Measurements from ENCODE around the gene C2orf68. TPM values are rescaled to one million over a fixed set of nuclear protein-coding genes. Genes with fewer than 3 reads are reported as not detected.

Gene C2orf68
- total RNA-seq, 2 donors from 2014 or later, result 9.9 to 14.5 TPM

DNA sequence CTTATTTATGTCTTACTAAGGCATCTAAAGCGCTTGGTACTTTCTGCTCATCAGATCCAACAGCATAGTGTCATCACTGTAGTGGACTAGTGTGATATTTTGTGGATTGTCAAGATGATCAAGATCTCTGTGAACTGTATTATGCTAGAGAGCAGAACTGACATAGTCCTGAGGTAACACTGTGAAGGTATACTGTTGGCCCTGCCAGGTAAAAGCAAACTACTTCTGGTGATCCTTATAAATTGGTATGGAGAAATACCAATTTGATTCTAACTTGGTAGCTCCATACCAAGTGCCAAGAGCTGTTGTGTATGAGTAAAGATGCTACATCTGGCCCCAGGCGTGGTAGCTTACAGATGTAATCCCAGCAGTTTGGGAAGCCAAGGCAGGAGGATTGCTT lies 40.2 kb upstream of the C2orf68 start:
- 94 to 100% methylated on average over 2 of the region's 2 CpGs for WGBS, 2 donors
- no peak for ATAC-seq
- H3K36me3 ChIP-seq (replicated peaks in 1 of 2; ENCODE audit: insufficient read depth in 1 of 2, low read depth in 2 of 2), result peaks cover 18 to 27% of the 10 kb centered on the region in 2 donors
- intact Hi-C loops (cut with DNase I), result no loop called here
- no peaks in the 10 kb centered on the region for H3K9me3 ChIP-seq
- H3K4me1 ChIP-seq, result peaks cover 8% of the 10 kb centered on the region
- no peak overlapping the region for H3K4me3 ChIP-seq
- DNase-seq, result no peak
- peak overlapping the region in 1 of 4 donors; percentile 55 for H3K27ac ChIP-seq
- H3K27me3 ChIP-seq, result no peaks in the 10 kb centered on the region
- TF ChIP-seq POLR2A (IDR thresholded peaks at IDR 0.05), result no peak
- TF ChIP-seq, protein P1, sequence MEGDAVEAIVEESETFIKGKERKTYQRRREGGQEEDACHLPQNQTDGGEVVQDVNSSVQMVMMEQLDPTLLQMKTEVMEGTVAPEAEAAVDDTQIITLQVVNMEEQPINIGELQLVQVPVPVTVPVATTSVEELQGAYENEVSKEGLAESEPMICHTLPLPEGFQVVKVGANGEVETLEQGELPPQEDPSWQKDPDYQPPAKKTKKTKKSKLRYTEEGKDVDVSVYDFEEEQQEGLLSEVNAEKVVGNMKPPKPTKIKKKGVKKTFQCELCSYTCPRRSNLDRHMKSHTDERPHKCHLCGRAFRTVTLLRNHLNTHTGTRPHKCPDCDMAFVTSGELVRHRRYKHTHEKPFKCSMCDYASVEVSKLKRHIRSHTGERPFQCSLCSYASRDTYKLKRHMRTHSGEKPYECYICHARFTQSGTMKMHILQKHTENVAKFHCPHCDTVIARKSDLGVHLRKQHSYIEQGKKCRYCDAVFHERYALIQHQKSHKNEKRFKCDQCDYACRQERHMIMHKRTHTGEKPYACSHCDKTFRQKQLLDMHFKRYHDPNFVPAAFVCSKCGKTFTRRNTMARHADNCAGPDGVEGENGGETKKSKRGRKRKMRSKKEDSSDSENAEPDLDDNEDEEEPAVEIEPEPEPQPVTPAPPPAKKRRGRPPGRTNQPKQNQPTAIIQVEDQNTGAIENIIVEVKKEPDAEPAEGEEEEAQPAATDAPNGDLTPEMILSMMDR (IDR thresholded peaks at IDR 0.05), result no peak

GRCh38 chr2:85651097-85651496 lies 39.2 kb upstream of the C2orf68 start:
- H3K27ac ChIP-seq, result peak overlapping the region in 3 of 4 donors; percentile 21 to 55 (median 36)
- ATAC-seq (peak; percentile 62), DNase-seq (no peak)
- no peaks in the 10 kb centered on the region for H3K9me3 ChIP-seq
- no peak overlapping the region for H3K4me3 ChIP-seq
- intact Hi-C loops (cut with DNase I), result no loop called here
- H3K27me3 ChIP-seq, result no peaks in the 10 kb centered on the region
- TF ChIP-seq, protein P1 (IDR thresholded peaks at IDR 0.05), result no peak
- no peak for TF ChIP-seq POLR2A (IDR thresholded peaks at IDR 0.05)
- WGBS, 2 donors, result 48 to 49% methylated on average over 3 of the region's 3 CpGs
- peaks cover 19 to 34% of the 10 kb centered on the region in 2 donors for H3K36me3 ChIP-seq (replicated peaks in 1 of 2; ENCODE audit: insufficient read depth in 1 of 2, low read depth in 2 of 2)
- H3K4me1 ChIP-seq, result peaks cover 8% of the 10 kb centered on the region

- peak overlapping the region in 3 of 4 donors; percentile 21 to 55 (median 33) for H3K27ac ChIP-seq
- no peaks in the 10 kb centered on the region for H3K27me3 ChIP-seq
- peaks cover 19 to 39% of the 10 kb centered on the region in 2 donors for H3K36me3 ChIP-seq (replicated peaks in 1 of 2; ENCODE audit: insufficient read depth in 1 of 2, low read depth in 2 of 2)
- H3K4me3 ChIP-seq, result no peak overlapping the region
- TF ChIP-seq, protein P1 (IDR thresholded peaks at IDR 0.05), result no peak
- H3K9me3 ChIP-seq, result no peaks in the 10 kb centered on the region
- WGBS, 2 donors, result 95 to 100% methylated on average over 3 to 4 of the region's 4 CpGs
- ATAC-seq (no peak), DNase-seq (no peak)
- intact Hi-C loops (cut with DNase I), result no loop called here
- H3K4me1 ChIP-seq, result peaks cover 8% of the 10 kb centered on the region
Measured at GRCh38 chr2:85650456-85650855, 38.6 kb upstream of the C2orf68 start.

DNA sequence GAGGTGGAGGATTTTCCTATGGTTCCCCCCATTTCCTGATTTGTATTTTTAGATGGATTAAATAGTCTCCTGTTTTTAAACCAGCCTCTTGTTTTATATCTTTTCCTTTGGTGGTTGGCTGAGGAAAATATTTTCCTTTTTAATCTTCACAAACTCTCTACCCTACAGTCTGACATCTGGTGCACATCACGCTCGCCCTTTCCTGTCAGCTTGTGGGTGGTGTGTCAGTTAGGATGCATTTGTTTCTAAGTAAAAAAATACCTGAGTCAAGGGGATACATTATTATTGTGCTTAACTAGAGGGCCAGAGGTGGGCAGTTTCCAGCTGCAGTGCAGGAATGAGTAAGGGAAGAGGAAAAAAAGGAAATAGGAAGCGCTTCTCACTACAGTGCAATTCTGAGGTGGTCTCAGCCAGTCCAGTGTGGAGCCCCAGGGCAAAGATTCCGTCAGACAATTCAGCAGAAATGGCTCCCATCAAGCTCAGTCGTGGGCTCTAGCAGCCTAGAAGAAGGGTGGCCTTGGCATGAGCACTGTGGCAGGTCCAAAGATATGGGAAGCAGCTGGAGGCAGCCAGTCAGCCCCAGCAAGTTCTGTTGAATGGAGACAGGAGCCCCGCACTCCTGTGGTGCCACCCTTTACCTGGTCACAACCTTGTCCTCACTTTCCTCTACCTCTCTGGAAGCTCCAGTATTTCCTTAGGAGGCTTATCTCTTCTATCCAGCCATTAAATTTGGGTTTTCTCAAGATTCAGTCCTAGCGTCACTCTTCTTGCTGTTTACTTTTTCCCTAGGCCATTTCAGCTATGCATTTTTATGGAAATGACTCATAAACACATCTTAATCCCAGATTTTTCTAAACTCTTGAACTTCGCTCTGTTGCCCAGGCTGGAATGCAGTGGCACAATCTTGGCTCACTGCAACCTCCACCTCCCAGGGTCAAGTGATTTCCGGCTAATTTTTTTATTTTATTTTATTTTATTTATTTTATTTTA lies 37.6 kb upstream of the C2orf68 start:
- Histone ChIP-seq H3K4me1 (peaks cover 8% of the 10 kb centered on the region), H3K27ac (no peak overlapping the region), H3K27me3 (no peaks in the 10 kb centered on the region), H3K9me3 (no peaks in the 10 kb centered on the region), H3K4me3 (no peak overlapping the region), H3K36me3 (replicated peaks in 1 of 2; ENCODE audit: insufficient read depth in 1 of 2, low read depth in 2 of 2) (peaks cover 19 to 46% of the 10 kb centered on the region in 2 donors)
- WGBS, 2 donors, result 83 to 93% methylated on average over 9 of the region's 9 CpGs
- no peak for ATAC-seq
- intact Hi-C loops (cut with DNase I), result no loop called here
- no peak for TF ChIP-seq POLR2A (IDR thresholded peaks at IDR 0.05)
- TF ChIP-seq, protein P1 (IDR thresholded peaks at IDR 0.05), result no peak
- no peak for DNase-seq
